SK-N-SH treated with all-trans-retinoic acid at 6 μM for 48 hours (cell line): Measurements from ENCODE around the gene CFAP58.

Experiments used
- ARNTL ChIP-seq: fragments of 450-650 bp; formaldehyde crosslinking; IDR thresholded peaks from 2 replicates; pipeline ENCODE4 v1.5.0; 2020; ENCODE audit warnings: low read depth, mild to moderate bottlenecking, moderate library complexity, borderline replicate concordance
- CSRNP3 ChIP-seq: fragments of 250-450 bp; sonication (Bioruptor Pico); IDR thresholded peaks from 2 replicates; pipeline ENCODE4 v1.5.1; 2021; ENCODE audit warnings: mild to moderate bottlenecking, moderate library complexity
- ISL1 ChIP-seq: fragments of 250-450 bp; sonication (Bioruptor Pico); IDR thresholded peaks from 2 replicates; pipeline ENCODE4 v2.1.2; 2022; ENCODE audit warnings: mild to moderate bottlenecking, moderate library complexity
- OSR1 ChIP-seq: fragments of 250-450 bp; sonication (Bioruptor Pico); IDR thresholded peaks from 2 replicates; pipeline ENCODE4 v1.8.0; 2022; ENCODE audit warnings: moderate library complexity, mild to moderate bottlenecking, inconsistent platforms
- PATZ1 ChIP-seq: fragments of 250-450 bp; sonication (Bioruptor Pico); IDR thresholded peaks from 2 replicates; pipeline ENCODE4 v1.8.0; 2020; ENCODE audit warnings: mild to moderate bottlenecking, moderate library complexity, borderline replicate concordance
- RARB ChIP-seq: fragments of 250-450 bp; sonication (Bioruptor Pico); IDR thresholded peaks from 2 replicates; pipeline ENCODE4 v1.8.0; 2021; ENCODE audit warnings: mild to moderate bottlenecking, moderate library complexity
- TOX ChIP-seq: fragments of 250-450 bp; sonication (Bioruptor Pico); IDR thresholded peaks from 2 replicates; pipeline ENCODE4 v1.8.0; 2021; ENCODE audit warnings: mild to moderate bottlenecking, moderate library complexity, borderline replicate concordance
- ZC3H10 ChIP-seq: fragments of 250-450 bp; sonication (Bioruptor Pico); IDR thresholded peaks from 2 replicates; pipeline ENCODE4 v1.5.1; 2021; ENCODE audit warnings: mild to moderate bottlenecking, moderate library complexity
- ZFP3 ChIP-seq: fragments of 250-450 bp; sonication (Bioruptor Pico); IDR thresholded peaks from 2 replicates; pipeline ENCODE4 v1.5.0; 2020; ENCODE audit warnings: mild to moderate bottlenecking, moderate library complexity
- ZNF70 ChIP-seq: fragments of 450-650 bp; formaldehyde crosslinking; IDR thresholded peaks from 2 replicates; pipeline ENCODE4 v1.5.0; 2020; ENCODE audit warnings: mild to moderate bottlenecking, moderate library complexity

- TF ChIP-seq OSR1 (no peak), PATZ1 (CRISPR knock-in tag) (no peak), ZNF70 (CRISPR knock-in tag) (no peak), TOX (CRISPR knock-in tag) (no peak), ARNTL (CRISPR knock-in tag) (no peak), ZFP3 (CRISPR knock-in tag) (no peak), ISL1 (CRISPR knock-in tag) (no peak), ZC3H10 (CRISPR knock-in tag) (no peak), CSRNP3 (no peak), RARB (CRISPR knock-in tag) (no peak)
Measured at GRCh38 chr10:104396581-104396980, 42.9 kb downstream of the CFAP58 start.
